Eye (tissue), 1 donor: ENCODE measurements around the gene SYNJ2.

ENCODE experiments used
- DNase-seq: peaks from one replicate; pipeline ENCODE4 v3.0.0-alpha.2; 2015

SYNJ2 gene

DNA sequence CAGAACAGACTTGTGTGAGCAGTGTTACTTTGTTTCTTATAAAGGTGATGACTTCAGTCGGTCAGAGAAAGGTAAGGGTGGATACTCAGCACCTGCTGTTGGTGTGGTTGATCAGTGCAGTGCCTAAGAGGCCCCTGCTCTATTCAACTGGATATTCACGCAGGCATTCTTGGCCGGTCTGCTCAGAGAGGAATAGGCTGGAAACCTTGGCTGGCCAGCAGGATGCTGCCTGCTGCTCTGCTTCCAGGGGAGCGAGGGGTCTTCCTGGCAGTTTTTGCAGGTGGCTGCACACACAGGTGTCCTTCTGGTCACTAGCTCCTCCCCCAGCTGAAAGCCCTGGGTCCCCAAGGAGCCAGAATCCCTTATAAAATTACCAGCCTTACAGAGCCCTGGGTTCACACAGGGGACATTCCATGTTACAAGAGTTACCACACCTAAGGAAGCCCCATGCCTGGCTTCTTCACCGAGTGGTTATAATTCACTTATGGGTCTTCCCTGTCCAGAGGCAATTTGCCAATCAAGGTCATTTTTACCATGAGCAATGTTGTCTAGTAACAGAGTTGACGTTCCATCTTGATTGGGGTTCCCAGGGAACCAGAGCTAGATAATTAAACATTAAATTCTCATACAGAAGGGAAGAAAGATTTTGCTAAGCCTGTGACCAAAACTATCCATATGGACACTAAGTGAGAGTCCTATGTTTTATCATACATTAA, 16.4 kb downstream of the SYNJ2 start:
- no peak for DNase-seq

DNA sequence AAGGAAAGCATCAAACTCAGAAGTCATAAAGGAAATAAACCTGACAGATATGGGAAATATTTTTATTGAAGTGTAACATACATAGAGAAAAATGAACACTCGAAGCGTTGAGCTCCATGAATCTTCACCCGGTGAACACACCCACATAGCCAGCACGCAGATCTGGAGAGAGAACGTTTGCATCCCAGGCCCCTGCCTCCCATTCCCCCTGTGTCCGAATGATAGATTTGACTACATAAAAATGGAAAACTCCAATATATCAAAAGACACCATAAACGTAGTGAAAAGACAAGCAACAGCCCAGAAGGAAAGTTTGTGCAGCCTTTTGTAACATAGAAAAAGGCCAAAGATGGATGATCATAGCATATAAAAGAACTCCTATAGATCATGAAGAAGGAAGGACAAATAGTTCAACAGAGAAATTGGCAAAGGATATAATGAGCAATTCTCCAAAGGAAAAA, 17.1 kb downstream of the SYNJ2 start:
- DNase-seq: no peak

DNA sequence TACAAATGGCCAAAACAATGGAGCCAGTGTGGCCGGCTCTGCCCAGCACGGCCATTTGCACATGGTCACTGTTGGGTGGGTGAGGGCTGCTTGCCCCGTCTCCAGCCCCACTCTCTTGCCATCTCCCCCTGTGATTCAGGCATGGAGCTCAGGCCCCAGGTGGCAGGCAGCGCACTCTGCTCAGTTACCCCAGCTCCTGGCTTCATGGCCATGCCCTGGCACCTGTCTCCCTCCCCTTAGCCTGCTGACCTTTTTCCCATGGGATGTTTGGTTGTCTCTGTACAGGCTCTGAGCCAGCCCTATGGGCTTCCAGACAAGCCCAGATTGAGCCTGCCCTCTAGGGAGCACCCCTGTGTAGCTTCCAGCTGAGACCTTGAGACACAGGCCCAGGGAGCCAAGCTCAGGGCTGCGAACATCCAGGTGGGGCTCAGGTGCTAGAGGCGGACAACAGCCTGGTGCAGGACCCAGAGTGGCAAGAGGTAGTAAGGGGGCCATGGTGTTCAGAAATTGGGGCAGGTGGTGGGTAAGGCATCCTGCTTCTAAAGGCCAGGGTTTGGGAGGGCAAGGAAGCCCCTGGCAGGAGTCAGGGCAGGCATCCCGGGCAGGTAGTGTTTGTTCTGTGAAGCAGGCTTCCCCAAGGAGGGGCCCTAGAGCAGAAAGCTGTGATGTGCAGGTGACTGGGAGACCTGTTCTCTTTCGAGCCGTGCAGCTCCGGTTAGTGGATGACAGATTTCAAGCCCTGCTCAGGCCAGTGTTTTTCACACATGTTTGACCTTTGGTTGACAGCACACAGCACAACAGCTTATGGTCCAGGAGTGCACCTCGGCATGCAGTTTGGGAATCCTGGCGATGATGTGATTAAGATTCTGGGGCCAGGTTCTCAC, 17.7 kb downstream of the SYNJ2 start:
- no peak for DNase-seq

DNA sequence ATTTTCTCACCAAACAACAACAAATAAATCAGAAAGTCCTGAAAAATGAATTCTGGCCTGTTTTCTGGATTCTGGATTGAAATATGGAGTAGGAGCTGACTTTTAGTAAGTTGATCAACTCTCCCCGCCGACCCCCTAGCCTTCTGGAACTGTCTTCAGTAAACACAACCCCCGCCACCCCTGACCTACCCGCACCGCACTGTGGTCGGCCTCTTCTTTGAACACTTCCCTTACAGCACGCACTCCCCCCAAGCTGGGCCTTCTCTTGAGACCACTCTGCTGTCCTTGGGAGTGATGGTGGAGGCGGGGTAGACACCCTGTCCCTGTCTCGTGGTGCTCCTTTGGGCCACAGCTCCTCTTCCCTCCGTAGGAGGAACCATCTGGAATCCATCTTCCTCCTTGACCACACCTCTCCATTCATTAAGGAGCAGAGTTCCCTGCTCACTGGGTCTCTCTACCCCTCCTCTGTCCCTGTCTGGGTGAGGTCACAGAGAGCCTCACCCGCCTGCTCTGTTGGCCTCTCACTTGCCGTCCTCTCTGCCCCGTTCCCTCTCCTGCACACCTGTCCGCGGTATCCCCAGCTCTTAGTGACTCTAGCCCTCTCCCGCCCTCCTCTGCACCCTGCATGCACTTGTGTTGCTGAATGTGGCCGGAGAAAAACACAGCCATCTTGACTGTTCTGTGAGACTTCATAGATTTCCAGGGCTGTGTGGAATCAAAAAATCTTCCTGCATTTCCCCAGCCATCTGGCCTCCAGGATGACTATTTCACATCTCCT, 19.1 kb downstream of the SYNJ2 start:
- no peak for DNase-seq

DNA sequence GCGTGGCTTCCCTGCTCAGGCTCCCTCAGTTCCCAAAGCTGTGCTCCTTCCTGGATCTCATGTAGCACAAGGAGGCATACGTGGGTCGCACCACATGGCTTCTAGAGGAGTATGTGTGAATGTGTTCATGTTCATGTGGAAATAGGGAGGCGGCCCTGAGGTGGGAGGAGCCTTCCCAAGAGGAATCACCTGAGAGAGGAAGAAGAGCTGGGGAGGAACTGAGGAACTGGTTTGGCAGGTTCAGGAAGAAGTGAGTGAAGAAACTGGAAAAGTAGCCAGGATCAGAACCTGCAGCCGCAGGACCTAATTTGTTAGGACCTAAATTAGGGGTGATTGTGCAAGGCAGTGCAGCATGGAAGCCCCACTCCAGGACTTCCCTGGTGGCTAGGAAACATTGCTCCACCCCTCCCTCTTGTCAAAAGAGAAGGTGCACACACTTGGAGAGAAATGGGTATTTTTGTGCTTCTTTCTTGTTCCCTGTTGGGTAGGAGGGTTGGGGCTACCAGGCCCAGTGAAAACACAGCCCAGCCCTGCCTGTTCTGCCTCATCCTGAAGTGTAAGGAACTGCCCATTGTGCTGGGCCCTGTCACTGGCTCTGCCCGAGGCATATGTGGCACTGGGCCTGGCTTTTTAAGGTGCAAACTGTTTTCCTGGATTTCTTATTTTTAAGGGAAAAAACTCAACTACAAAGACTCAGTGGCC, 20.7 kb downstream of the SYNJ2 start:
- DNase-seq: no peak

DNA sequence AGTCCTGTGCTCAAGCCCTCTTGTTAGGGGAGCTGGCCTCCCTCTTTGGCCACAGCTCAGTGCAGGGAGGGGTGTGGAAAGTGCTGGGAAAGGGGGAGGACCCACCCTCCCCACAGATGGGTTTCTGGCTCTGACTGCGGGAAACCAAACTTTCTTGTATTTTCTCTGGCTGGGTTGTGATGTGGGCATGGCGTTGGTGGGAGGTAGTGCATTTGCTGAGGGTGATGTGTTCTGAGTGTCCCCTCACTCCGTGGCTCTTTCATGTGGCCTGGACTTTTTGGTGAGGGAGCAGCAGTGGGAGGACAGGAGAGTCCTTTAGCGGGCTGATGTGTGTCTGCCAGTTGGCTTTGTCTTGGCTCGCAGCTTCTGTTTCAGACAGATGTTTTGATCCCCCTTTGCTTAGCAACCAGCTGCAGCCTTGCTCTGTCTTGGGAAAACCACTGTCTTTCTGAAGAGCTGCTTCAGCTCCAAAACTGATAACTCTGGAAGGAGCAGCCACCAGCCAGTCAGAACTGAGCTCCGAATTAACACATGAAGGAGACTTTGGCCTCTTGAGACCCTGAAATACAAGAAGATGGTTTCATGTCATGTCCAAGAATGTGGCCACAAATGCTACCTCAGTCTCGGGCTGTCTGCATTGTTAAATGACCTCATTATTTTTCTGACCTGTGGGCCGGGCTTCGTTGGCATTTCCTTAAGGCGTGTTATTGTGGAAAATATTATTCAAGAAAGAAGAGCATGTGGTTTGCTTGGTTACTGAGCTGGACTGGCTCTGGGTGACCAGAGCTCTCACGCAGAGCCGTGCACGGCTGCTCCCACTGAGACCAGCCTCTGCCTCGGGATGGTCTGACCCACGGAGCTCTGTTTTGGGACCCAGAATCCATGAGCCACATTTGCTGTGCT, 21.5 kb downstream of the SYNJ2 start:
- peak; percentile 75 for DNase-seq

DNA sequence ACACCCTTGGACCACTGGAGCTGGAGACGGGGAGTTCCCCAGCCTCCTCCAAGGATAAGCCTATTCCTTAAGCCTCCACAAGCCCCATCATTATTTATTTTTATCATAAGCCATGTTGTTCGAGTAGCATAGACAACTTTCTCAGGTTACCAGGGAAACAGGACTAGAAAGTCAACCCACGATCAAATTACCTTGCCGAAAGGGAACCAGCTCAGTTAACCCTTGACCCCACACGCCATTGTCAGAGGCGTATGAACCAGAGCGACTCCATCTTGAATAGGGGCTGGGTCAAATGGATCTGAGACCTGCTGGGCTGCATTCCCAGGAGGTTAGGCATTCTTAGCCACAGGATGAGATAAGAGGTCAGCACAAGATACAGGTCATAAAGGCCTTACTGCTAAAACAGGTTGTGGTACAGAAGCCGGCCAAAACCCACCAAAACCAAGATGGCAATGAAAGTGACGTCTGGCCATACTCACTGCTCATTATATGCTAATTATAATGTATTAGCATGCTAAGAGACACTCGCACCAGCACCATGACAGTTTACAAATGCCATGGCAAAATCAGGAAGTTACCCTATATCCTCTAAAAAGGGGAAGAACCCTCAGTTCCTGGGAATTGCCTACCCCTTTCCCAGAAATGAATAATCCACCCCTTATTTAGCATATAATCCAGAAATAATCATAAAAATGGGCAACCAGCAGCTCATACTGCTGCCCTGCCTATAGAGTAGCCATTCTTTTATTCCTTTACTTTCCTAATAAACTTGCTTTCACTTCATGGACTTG, 22.4 kb downstream of the SYNJ2 start:
- DNase-seq: no peak

DNA sequence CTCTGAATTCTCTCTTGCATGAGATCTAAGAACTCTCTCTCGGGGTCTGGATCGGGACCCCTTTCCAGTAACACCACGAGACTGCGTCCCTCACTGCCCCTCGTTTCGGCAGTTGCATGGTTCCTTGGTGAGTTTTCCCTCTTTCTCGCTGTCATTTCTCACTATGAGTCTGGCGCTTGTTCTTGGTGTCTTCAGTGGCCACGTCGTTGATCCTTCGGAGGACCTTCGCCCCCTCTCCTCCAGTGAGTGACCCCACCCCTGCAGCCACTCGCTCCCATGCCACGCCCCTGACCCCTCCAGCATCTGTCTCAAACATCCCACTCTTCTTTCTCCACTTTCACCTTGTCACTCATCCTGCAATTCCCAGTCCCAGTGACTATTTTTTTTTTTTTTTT, 23.0 kb downstream of the SYNJ2 start:
- DNase-seq: no peak

DNA sequence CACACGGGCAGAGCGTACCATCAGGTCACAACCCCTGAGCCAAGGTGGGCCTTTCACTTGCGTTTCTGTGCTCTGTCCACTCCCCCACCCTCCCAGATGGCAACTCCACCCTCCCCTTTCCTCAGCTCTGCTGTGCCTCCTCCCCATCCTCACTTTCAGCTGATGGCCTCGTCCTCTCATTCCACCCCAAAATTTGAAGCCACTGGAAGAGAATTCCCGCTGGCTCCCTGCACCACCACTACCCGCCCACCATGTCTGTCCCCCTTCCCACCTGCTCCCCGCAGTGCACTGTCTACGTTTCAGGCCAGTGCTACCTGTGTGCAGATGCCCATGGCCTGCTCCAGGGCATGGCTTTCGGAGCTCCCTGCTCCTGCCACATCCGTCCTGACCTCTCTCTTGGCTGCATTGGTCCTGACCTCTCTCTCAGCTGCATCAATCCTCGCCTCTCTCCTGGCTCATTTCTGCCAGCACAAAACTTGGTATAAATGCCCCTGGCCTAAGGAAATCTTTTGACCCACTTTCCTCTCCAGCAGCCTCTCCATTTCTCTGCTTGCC, 24.0 kb downstream of the SYNJ2 start:
- no peak for DNase-seq

DNA sequence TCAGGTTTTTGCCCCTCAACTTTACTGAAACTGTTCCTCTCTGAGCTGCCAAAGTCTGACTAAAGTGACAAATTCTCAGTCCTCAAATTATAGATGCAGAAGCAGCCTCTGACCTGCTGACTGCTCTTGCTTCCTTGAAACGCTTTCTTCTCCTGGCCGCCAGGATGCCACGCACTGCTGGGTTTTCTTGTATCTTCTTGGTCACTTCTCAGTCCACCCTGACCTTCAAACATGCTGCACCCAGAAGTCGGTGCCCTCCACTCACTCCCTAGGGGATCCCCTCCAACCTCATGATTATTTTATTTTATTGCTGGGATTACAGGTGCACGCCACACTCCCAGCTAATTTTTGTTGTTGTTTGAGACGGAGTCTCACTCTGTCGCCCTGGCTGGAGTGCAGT, 24.7 kb downstream of the SYNJ2 start:
- DNase-seq: no peak

DNA sequence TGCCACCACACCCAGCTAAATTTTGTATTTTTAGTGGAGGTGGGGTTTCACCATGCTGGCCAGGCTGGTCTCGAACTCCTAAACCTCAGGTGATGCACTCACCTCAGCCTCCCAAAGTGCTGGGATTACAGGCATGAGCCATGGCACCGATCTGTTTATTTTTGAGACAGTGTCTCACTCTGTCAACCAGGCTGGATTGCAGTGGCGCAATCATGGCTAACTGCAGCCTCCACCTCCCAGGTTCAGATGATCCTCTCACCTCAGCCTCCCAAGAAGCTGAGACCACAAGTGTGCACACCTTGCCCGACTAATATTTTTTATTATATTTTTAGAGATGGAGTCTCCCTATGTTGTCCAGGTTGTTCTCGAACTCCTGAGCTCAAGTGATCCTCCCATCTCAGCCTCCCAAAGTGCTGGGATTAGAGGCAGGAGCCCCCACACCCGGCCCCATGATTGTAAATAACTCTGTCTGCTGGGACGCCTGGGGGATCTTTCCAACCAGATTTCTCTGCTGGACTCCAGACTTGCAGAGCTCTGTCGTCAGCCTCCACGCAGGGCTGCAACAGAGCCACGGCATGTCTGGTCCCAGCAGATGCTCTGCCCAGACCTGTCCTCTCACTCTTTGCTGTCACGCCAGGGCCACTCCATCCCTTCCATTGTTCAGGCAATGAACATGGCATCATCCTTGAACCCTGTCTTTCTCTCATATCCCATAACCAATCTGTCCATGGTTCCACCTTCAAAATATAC, 25.3 kb downstream of the SYNJ2 start:
- no peak for DNase-seq

DNA sequence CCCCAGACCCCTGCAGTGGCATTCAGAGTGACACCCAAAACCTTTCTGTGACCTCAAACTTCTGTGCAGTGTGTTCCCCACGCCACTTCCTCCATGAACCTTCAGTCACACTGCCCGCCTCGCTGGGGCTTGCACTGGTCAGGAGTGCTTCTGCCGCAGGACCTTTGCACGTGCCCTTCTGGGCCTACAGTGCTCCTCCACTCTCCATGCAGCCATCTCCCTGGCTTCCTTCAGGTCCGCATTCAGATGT, 27.1 kb downstream of the SYNJ2 start:
- DNase-seq: no peak

DNA sequence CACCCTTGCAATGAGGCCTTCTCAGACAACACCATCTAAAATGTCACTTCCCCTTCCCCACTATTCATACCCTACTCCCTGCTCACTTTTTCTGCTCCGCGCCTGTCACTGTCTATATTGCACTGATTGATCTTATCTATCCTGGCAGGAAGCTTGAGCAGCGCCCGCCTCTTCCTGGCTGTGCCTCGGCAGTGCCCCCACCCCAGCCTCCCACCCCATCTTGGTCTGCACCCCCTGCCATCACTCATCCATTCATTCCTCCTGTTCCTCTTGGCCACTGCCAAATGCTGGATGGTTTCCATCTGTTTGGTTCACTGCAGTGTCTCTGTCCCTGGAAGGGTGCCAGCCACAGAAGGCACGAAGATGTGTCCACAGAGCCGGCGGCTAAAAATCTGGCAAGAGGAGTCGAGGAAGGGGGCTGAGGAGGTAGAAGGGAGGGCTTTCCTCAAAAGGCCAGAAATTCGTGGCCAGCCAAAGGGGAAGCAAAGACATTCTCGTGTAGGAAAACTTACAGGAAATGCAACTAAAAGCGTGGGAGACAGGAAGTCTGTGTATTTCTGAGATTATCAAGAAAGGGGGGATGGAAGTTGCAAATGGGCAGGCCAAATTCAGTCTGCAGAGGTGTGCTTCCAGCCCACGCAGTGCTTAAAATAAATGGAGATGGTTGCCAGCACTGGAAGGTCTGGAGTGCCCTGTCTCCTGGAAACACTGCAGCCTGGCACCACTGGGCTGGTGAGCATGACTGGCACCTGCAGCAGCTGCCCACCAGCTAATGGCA, 27.6 kb downstream of the SYNJ2 start:
- peak; percentile 53 for DNase-seq

DNA sequence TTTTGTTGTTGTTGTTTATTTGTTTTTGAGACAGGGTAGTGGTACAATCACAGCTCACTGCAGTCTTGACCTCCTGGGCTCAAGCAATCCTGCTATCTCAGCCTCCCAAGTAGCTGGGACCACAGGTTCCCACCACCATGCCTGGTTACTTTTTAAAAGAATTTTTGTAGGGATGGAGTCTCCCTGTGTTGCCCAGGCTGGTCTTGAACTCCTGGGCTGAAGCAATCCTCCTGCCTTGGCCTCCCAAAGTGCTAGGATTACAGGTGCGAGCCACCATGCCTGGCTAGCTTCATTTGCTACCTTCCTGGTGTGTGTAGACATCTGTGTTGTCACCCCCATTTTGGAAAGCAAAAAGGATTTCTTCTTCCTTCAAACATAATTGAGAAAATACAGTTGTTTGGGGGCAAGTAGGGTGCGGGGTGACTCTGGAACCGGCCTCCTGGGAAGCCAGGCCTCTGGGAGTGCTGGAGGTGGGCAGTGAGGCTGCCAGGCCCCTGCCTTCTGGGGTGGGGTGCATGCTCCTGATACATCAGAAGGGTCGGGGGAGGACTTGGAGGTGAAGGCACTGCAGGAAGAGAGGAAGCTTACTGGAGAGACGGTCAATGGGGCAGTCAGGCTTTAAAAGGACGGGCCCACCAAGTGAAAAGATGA, 28.4 kb downstream of the SYNJ2 start:
- DNase-seq: no peak

DNA sequence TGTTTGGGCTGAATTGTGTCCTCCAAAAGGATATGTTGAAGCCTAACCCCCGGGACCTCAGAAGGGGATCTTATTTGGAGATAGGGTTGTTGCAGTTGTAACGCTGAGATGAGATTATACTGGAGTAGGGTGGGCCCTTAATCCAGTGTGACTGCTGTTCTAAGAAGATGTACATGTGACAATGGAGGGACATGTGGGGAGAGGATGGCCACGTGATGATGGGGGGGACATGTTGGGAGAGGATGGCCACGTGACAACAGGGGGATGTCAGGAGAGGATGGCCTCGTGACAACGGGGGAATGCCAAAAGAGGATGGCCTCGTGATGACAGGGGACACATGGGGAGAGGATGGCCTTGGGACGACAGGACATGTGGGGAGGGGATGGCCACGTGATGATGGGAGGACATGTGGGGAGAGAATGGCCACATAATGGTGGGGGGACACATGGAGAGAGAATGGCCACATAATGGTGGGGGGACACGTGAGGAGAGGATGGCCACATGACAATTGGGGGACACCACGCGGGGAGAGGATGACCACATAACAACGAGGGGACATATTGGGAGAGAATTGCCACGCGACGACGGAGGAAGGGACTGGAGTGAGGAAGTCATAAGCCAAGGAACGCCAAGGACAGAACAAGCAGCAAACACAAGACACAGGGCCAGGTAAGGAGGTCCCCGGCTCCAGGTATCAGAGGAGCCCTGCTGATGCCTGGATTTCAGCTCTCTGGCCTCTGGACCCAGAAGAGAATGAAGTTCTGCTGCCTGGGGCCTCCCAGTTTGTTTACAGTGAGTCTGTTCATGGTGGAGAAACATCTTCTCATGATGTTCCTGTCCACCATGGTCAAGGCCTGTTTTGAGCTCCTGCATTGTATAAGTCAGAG, 29.2 kb downstream of the SYNJ2 start:
- DNase-seq: no peak

DNA sequence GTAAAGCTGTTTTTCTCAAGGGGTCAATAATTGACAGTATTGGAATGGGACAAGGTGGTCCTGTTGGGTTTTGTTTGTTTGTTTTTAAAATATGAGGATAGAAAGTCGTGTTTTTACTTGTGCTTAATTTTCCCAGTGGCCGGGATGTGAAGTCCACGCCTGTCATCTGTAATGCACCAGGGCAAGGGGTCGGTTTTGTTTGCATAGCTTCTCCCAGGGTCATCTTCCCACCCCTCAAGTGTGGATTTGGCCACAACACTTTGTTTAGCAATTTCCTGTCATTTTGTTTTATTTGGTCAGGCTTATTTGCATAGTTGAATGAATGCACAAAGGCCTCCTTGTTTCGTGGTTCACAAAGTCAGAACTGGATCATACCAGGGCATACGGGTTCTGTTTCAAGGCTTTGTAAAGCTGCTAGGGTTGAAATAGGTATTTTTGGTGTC, 29.8 kb downstream of the SYNJ2 start:
- DNase-seq: no peak

DNA sequence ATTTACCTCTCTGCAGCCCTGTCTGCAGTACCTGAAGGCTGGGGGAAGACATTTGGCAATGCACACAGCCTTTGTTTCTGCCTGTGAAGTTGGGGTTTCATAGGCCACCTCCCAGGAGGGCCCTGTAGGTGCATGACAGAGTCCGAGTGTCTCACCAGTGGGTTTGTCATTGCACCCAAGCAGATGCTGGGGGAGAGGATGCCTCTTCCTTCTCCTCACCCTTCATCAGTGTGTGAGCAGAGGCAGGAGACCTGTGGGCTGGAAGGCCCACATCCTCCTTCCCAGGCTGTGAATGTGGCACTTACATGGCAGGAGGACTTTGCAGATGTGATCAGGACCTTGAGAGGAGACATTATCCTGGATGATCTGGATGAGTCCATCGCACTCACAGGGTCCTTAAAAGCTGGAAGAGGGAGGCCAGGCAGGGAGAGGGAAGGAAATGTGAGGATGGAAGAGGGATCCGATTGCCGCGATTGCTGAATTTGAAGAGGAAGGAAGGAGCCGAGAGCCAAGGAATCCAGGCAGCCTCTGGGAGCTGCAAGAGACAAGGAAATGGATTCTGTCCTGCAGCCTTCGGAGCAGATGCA, 30.4 kb downstream of the SYNJ2 start:
- no peak for DNase-seq
